Measurements from ENCODE around the gene RGS17. TPM values are rescaled to one million over a fixed set of nuclear protein-coding genes. Genes with fewer than 3 reads are reported as not detected.

RGS17 gene
- total RNA-seq, 2 donors from 2014 or later = 0.28 TPM; not detected in 1

DNA sequence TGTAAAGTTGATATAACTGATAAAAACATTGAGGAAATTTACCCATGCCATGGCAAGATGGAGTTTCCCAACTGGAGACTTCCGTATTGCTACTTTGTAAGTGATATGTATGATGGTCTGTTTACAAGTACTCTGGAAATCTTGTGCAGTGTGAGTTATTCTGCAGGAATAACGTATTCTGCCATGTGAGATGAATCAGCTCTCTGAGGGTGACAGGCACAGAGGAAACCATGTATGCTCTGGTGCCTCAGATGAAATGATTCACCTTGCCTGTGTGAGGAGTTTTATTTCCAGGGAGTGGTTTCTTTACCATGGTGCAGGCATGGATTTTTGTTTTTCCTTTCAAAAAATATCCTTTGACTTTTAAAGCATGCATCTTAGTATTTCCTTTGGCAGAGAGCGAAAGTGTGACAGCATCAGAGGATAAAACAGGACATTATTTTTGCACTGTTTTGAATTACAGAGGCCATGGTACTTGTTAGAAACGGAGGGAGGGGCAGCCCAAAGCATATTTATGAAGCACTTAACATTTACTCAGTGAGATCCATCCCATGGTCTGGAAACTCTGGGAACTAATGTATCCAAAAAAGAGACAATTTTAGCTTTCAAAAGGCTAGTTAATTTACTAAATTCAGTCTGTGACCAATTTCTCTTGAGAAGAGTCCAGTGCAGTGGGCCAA is 92.6 kb downstream of the RGS17 start:
- H3K4me3 ChIP-seq = no peak overlapping the region
- H3K27ac ChIP-seq = no peak overlapping the region
- H3K4me1 ChIP-seq = no peaks in the 10 kb centered on the region
- TF ChIP-seq, protein P1, sequence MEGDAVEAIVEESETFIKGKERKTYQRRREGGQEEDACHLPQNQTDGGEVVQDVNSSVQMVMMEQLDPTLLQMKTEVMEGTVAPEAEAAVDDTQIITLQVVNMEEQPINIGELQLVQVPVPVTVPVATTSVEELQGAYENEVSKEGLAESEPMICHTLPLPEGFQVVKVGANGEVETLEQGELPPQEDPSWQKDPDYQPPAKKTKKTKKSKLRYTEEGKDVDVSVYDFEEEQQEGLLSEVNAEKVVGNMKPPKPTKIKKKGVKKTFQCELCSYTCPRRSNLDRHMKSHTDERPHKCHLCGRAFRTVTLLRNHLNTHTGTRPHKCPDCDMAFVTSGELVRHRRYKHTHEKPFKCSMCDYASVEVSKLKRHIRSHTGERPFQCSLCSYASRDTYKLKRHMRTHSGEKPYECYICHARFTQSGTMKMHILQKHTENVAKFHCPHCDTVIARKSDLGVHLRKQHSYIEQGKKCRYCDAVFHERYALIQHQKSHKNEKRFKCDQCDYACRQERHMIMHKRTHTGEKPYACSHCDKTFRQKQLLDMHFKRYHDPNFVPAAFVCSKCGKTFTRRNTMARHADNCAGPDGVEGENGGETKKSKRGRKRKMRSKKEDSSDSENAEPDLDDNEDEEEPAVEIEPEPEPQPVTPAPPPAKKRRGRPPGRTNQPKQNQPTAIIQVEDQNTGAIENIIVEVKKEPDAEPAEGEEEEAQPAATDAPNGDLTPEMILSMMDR (IDR thresholded peaks at IDR 0.05) = no peak
- no peaks in the 10 kb centered on the region for H3K9me3 ChIP-seq
- H3K36me3 ChIP-seq = no peaks in the 10 kb centered on the region
- H3K27me3 ChIP-seq = no peaks in the 10 kb centered on the region
- DNase-seq (ENCODE audit: low spot score) = no peak

DNA sequence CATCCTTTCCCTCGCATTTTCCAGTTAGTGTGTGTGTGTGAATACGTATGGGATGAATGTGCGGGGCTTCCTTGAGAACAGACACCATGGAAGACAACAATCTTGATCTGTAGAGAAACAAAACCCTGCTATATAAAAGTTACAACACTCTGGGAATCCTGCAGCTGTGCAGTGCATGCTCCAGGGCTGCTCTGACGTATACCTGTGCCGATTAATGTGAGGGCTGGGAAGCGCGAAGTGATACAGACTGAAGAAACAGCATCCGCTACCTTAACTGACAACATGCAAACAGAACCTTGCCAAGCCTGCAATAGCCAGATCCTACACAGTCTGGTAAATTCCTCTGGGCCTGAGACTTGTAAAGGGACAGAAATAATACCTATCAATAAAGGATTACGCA is 96.9 kb downstream of the RGS17 start:
- Histone ChIP-seq H3K36me3 (no peaks in the 10 kb centered on the region), H3K4me3 (no peak overlapping the region), H3K27me3 (no peaks in the 10 kb centered on the region), H3K27ac (no peak overlapping the region), H3K9me3 (no peaks in the 10 kb centered on the region), H3K4me1 (no peaks in the 10 kb centered on the region)
- no peak for DNase-seq (ENCODE audit: low spot score)
- TF ChIP-seq, protein P1 (IDR thresholded peaks at IDR 0.05) = no peak

DNA sequence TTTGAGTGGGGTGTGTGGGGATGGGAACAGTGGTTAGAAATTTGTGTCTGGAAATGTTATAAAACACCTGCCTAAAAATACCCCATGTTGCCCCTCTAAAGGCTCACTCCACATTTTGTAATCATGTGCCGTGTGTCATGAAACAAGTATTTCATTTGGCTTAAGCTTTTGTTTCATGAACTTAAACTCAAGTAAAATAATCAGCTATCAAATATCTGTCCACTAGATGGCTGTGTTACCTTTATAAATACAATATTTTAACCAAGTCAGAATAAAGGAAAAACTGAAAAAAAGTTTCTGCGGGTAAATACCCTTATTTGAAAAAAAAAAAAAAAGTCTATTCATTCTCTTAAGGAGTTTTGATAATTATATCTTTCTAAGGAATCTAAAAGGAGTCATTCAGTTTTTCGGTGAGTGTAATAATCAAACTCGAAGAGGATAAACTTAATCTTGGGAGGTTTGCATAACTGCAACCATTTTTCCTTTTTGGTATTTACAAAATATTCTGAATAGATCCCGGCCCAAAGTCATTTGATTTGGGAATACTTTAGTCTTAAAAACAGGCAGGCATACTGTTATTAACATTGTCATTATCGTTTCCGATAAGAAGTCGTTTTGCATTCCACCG is 98.7 kb downstream of the RGS17 start:
- no peak overlapping the region for H3K4me3 ChIP-seq
- H3K27ac ChIP-seq = no peak overlapping the region
- no peaks in the 10 kb centered on the region for H3K27me3 ChIP-seq
- H3K9me3 ChIP-seq = no peaks in the 10 kb centered on the region
- TF ChIP-seq, protein P1 (IDR thresholded peaks at IDR 0.05) = peak; percentile 22 to 62
- no peaks in the 10 kb centered on the region for H3K36me3 ChIP-seq
- DNase-seq (ENCODE audit: low spot score) = no peak
- H3K4me1 ChIP-seq = no peaks in the 10 kb centered on the region

DNA sequence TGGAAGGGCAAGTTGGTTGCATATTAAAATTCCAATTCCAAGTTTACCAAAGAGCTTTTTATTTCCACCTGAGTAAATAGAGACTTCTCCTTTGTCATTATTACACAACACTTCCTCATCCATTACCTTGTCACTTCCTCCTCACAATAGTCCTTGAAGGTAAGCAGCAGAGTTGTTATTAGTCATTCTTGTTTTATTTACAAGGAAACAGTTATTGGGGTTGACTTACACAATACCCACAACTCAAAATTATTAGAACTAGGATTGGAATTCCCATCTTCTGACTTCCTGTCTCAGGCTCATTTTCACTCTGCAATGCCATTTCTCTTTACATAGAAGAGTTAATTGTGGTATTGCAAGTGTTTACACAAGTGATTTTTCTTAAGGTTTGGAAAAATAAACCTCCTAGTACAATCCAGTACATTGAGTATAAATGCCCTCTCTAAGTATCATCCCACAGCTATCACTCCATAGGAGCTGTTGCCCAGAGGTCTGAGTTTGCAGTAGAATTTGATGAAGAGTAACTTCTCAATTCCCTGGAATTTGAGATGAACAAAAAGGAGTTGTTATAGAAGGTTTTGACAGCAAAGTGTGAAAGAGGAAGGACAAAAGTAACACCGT is 99.6 kb downstream of the RGS17 start:
- no peaks in the 10 kb centered on the region for H3K9me3 ChIP-seq
- no peaks in the 10 kb centered on the region for H3K4me1 ChIP-seq
- TF ChIP-seq, protein P1 (IDR thresholded peaks at IDR 0.05) = no peak
- no peaks in the 10 kb centered on the region for H3K27me3 ChIP-seq
- no peak overlapping the region for H3K27ac ChIP-seq
- no peaks in the 10 kb centered on the region for H3K36me3 ChIP-seq
- no peak for DNase-seq (ENCODE audit: low spot score)
- H3K4me3 ChIP-seq = no peak overlapping the region

DNA sequence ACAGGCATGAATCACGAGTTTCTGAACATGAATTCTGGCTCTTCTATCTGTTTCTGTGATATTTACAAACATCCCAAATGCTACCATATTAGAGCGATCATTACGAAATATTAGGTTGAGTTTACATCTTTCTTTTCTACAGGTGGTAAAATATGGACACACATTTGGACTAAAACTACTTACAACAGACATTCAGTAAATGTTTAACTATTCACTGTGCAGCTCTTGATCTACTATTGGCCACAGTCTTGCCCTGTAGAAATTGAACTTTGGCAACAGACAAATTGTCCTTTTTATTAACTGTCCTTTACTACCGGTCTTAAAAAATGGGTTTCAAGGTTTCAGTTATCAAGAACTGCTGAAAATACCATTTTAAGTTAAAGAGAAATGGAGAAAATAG is 102.1 kb downstream of the RGS17 start:
- TF ChIP-seq, protein P1 (IDR thresholded peaks at IDR 0.05) = no peak
- H3K36me3 ChIP-seq = no peaks in the 10 kb centered on the region
- H3K27me3 ChIP-seq = no peaks in the 10 kb centered on the region
- no peak for DNase-seq (ENCODE audit: low spot score)
- H3K27ac ChIP-seq = no peak overlapping the region
- H3K4me1 ChIP-seq = peaks cover 0 to 5% of the 10 kb centered on the region in 2 donors
- H3K9me3 ChIP-seq = no peaks in the 10 kb centered on the region
- no peak overlapping the region for H3K4me3 ChIP-seq
